GM18520 (cell line): Measurements from ENCODE around the gene DDX54.
"Not testable (repeated sequence)": the region's sequence is repeated elsewhere in the genome, so short reads cannot be mapped to it uniquely, and the experiment has no call there.

Experiments
- ATAC-seq: cut with Tn5 transposase; IDR thresholded peaks from one replicate; pipeline ENCODE4 v1.9.1; 2021; ENCODE audit not compliant: unreplicated experiment

The DDX54 gene

GRCh38 chr12:113221181-113221996 is 36.1 kb upstream of the DDX54 start, which contains the start of gene TPCN1:
TPCN1 (plus strand) TSS chr12:113221464; CDS start chr12:113226853, 5,389 bp downstream.
- ATAC-seq: peak; percentile 91

DNA sequence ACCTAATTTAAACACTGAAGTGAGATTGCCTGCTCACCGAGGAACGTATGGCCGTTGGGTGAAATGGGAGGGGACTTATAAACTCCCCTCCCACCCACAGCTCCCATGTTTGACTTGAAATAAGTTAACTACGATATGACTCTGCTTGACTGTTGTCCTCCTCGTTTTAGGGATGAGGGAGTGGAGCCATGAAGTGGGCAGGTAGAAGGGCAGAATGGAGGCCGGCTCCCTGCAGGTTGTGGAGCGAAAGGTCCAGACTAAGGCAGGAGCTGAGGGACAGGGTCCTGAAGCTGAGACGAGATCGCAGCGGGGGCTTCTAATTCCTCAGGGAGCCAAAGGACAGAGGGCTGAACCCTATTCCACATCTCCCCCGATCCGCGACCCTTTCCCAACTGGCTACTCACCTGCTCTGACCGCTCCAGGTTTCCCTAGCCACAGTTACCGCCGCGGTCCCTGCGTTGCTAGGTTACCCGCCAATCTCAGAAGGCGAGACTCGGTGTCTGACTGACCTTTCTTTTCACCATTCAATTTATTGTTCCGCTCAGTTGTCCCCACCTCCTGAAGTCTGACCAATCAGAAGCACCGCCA is 35.4 kb upstream of the DDX54 start:
- ATAC-seq: no peak

DNA sequence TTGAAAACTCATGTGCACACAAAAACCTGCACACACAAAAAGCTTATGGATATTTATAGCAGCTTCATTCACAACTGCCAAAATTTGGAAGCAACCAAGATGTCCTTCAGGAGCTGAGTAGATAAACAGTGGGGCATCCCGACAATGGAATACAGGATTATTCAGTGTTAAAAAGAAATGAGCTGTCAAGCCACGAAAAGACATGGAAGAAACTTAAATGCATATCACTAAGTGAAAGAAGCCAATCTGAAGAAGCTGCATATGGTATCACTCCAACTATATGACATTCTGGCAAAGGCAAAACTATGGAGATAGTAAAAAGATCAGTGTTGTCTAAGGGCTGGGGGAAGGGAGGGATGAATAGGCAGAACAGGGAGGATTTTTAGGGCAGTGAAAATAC is 30.7 kb upstream of the DDX54 start:
- ATAC-seq: no peak

DNA sequence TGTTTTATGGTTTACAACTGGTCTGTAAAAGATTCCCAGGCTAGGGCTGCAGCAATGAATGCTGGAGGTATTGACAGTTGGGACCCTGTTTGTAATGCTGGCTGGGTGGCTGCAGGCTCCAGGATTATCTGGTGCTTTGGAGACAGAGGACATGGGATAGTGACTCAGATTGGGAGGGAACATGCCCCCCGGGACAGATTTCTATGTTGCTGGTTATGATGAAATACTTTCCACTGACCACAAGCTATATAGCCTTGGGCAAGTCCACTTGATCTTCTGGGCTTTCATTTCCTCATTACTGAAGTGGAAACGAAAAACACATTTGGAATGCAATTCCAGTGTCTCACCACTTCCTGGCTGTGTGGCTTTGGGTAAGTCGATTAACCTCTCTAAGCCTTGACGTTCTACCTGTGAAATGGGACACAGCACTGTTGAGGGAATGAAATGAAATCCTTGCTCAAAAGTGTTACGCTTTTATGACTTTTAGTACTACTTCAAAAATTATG is 29.7 kb upstream of the DDX54 start:
- peak; percentile 52 for ATAC-seq

DNA sequence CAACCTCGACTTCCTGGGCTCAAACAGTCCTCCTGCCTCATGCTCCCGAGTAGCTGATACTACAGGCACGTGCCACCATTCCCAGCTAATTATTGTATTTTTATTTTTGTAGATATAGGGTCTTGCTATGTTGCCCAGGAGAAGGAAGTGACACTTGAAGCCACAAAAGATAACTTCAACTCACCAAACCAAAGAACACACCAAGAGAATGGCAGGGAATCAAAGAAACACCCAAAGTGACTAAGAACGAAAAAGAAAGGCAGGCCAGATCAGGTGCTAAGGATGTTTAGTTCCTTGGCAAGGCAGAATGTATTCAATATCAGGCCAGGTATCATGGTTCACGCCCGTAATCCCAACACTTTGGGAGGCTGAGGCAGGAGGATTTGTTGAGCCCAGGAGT is 25.9 kb upstream of the DDX54 start:
- no peak for ATAC-seq

DNA sequence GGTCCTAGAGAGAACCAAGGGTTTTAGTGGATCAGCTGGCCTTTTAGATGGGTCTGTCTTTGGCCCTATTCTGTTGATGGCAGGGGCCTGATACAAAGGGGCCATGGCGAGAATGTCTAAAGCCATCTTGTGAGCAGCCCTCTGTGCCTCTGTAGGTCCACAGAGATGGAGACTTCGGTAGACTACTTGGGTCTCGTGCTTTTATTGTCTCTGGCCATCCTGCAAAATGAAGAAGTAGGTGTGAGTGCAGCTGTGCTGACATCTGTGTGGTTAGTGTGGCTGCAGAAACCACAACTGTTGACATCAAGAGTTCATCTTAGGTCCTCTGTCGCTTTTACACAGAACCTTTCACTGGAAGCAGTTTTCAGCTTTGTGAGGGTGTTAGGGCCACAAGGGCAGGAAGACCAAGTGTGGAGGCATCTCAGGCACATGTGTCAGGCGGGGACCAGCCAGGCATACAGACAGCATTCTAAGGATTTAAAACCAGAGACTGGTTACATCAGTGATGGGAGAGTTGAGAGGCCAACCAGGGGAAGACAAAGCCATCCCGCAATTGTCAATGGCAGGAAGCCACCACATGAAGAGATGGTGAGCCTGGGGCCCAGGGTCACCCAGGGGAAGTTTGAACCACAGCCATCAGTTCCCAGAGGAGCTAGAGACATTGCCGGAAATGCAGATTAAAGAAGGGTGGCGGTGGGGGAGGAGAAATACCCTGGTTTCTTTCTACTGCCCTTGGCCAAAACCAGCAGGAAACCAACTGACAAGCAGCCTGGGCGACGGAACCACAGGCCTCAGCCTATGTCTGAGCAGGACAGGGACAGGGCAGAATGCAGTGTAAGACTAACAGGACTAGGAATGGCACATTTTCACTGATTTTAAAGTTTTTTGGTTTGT is 23.0 kb upstream of the DDX54 start:
- ATAC-seq: peak; percentile 73

DNA sequence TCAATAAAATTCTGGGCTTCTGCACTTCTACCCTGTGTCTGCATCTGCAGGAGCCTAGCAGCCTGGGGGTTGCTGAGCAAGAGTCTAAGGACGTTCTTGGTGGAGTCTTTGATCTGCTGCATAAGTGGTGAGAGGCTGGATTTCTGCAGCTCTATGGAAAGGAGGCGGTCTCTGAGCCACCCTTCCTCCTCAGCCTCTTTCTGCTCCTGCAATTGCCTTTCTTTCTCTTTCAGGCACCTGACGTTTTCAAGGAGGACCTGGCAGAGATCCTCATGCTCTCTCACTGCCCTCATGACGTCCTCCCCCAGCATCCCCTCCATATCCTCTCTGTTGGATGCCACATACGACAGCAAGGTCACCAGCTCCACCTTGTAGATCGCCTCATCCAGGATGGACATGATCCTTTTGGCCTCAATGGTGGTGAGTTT is 22.3 kb upstream of the DDX54 start:
- no peak for ATAC-seq

DNA sequence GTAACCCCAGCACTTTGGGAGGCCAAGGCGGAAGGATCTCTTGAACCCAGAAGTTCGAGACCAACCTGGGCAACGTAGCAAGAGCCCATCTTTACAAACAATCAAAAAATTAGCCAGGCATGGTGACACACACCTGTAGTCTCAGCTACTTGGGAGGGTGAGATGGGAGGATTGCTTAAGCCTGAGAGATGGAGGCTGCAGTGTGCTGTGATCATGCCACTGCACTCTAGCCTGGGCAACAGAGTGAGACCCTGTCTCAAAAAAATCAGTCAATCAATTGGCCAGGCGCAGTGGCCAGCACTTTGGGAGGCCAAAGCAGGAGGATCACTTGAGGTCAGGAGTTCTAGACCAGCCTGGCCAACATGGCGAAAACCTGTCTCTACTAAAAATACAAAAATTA is 21.5 kb upstream of the DDX54 start:
- not testable (repeated sequence) for ATAC-seq

GRCh38 chr12:113204804-113205203 is 19.5 kb upstream of the DDX54 start:
- ATAC-seq: no peak

DNA sequence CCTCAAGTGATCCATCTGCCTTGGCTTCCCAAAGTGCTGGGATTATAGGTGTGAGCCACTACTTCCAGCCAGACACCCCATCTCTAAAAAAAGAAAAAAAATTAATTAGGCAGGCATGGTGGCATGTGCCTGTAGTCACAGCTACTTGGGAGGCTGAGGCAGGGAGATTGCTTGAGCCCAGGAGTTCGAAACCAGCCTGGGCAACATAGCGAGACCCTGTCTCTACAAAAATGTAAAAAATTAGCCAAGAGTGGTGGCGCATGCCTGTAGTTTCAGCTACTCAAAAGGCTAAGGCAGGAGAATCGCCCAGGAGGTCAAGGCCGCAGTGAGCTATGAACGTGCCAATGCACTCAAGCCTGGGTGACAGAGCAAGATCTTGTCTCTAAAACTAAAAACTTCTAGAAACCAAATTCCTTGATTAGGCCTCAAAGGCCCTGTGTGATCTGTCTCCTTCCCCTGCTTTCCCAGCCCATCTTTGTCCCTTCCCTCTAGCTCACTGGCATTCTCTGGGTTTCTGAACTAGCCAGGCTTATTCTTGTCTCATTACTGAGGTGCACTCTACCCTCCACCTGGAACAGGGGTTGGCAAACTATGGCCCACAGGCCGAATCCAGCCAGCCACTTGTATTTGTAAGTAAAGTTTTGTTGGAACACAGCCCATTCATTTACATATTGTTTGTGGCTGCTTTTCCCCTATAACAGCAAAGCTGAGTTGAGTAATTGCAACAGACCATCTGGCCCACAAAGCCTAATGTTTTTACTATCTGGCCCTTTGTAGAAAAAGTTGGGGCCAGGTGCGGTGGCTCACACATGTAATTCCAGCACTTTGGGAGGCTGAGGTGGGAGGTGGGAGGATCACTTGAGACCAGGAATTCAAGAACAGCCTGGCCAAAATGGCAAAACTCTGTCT is 18.8 kb upstream of the DDX54 start:
- ATAC-seq: no peak

DNA sequence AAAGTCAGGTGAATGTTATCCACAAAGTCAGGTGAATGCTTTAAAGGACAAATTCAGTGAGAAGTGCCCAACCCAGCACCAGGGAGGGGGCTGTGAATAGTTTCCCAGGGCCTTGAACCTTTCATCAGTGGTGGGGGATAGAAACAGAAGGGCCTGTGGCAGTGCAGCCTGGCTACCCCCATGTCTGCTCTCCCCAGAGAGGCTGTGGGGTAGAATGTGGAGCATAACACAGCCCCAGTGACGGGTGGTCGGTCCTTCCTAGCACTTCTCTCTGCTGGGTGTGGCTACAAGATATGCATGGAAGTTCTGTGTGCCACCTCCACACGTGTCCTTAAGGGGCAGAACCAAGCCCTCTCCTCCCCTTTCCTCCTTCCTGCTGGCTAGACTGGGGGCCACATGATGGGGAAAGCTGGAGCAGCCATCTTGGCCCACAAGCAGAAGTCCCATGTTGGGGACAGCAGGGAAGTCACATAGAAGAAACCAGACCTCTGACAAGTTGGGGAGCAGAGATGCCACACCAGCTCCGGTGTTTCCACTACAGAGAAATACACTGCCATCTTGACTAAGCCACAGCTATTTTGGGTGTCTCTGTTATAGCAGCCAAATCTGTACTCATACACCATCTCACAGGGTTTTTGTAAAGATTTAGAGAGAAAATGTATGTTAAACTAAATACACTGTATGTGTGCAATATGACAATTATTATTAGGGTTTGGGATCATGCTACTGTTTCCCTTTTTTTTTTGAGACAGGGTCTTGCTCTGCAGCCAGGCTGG is 17.2 kb upstream of the DDX54 start:
- no peak for ATAC-seq

GRCh38 chr12:113201187-113202177 is 16.2 kb upstream of the DDX54 start:
- no peak for ATAC-seq

DNA sequence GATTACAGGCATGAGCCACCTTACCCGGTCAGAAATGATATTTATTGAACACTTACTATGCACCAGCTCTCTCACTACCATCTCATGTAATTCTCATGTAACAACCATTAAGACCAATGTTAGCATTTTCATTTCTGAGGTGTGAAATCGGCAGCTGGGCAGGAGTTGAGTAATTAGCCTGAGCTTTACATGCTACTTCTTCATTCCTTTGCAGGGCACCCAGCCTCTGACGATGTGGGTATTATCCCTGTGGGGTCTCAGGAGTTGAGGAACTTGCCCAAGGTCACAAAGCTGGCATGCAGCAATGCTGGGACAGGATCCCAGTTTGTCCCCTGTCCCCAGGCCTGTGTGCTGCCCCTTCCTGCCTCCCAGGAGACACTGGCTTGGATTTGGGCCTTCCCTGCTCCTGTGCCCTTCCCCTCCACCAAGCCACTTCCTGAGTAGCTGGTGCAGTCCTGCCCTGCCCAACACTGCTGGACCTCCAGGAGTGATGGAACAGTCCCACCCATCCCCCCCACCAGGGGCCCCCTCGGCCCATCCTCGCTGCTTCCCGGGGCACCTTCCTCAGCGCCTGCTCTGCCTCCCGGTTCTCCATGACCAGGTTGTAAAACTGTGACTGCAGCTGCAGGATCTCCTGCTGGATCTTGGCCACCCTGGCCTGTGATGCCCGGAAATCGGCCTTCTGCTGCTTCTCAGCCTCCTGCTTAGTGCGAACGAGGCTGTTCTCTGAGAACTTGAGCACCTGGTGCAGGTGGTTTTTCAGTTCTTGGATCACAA is 14.9 kb upstream of the DDX54 start:
- ATAC-seq: no peak

DNA sequence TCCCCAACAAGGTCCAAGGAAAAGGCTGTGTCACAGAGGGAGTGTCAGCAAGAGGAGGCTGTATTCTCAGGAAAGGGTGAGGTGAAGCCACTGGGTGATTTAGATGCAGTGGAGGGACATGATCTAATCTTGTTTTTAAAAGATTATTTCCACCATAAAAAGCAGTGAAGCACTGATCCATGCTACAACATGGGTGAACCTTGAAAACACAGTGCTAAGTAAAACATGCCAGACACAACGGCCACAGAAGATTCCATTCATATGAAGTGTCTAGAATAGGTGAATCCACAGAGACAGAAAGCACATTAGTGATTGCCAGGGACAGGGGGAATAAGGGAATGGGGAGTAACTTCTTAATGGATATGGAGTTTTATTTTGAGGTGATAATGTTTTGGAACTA is 13.0 kb upstream of the DDX54 start:
- no peak for ATAC-seq

GRCh38 chr12:113197518-113198077 is 12.3 kb upstream of the DDX54 start:
- ATAC-seq: no peak

GRCh38 chr12:113196990-113197389 is 11.7 kb upstream of the DDX54 start:
- no peak for ATAC-seq

GRCh38 chr12:113196582-113196981 is 11.3 kb upstream of the DDX54 start:
- no peak for ATAC-seq
